AG09309 (cell line): ENCODE results near the gene OGFOD3.

Source experiments
- DNase-seq: peaks from one replicate; pipeline ENCODE4 v3.0.0-alpha.2; 2010; ENCODE audit warnings: low read depth
- H3K4me3 ChIP-seq: 2 replicates; pipeline ENCODE4 v1.5.1; 2011; ENCODE audit warnings: mild to moderate bottlenecking, low read depth, low read length, moderate library complexity; ENCODE audit not compliant: control insufficient read depth
- CTCF ChIP-seq: IDR thresholded peaks from 2 replicates; pipeline ENCODE4 v1.5.1; 2011; ENCODE audit warnings: mild to moderate bottlenecking, low read depth, low read length, inconsistent platforms; ENCODE audit not compliant: insufficient read depth, control insufficient read depth; ENCODE audit errors: missing control alignments

Gene OGFOD3

GRCh38 chr17:82407255-82407654, 11.1 kb downstream of the OGFOD3 start:
- DNase-seq = no peak
- TF ChIP-seq CTCF = no peak
- no peak overlapping the region for H3K4me3 ChIP-seq

GRCh38 chr17:82406131-82406671, 12.2 kb downstream of the OGFOD3 start:
- no peak overlapping the region for H3K4me3 ChIP-seq
- TF ChIP-seq CTCF = no peak
- no peak for DNase-seq

DNA sequence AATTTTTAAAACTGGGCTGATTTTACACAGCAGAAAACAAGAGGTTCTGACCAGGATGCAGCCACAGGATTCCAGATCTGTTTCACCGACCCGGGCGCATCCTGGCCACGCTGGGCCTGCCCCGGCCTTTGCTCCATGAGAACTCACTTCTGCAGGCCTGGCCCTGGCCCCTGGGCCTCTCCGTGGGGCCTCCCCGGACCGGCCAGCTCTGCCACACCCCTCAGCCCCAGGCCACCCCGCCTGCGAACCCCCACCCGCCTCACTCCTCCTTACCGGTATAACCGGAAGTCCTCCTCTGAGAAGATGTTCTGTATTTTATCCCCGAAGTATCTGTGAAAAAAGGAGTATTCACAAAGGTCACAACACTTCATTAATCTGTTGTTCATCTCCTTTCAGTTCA, 13.3 kb downstream of the OGFOD3 start:
- no peak for TF ChIP-seq CTCF
- DNase-seq = no peak
- no peak overlapping the region for H3K4me3 ChIP-seq

DNA sequence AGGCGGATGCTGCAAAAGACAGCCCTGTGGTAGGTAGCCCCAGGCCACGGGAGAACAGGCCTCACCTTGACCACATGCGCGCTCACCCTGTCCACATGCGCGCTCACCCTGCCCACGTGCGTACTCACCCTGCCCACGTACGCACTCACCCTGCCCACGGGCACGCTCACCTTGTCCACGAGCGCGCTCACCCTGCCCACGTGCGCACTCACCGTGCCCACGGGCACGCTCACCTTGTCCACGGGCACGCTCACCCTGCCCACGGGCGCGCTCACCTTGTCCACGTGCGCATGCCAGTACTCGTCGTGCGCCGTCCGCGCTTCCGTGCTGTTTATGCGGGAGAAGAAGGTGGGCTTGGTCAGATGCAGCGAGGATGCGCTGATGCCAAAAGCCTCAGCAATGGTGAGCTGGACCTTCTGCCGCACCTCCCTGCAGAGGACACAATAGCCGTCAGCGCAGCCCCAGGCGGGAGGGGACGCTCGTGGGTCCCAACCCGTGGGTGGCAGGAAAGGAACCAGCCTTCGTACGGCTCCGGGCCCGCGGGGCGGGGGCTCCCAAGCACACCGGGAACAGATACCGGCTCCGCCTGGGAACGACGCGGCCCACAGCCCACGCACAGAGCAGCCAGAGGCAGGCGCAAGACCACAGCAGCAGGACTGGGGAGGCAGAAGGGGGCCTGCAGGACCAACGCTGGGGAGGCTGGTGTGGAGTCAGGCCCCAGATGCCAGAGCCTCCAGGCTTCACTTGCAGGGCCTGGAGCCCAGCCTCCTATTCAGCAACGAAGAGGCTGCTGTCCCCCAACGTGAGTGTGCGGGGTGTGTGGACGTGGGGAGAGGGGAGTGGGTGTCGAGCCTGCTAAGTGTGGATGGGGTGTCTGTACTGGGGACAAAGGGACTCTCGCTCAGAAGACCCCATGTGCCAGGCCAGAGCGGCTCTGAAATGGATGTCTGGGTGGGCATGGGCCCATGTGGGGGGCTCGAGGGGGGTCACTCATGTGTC, 14.4 kb downstream of the OGFOD3 start:
- no peak overlapping the region for H3K4me3 ChIP-seq
- DNase-seq = no peak
- TF ChIP-seq CTCF = no peak

DNA sequence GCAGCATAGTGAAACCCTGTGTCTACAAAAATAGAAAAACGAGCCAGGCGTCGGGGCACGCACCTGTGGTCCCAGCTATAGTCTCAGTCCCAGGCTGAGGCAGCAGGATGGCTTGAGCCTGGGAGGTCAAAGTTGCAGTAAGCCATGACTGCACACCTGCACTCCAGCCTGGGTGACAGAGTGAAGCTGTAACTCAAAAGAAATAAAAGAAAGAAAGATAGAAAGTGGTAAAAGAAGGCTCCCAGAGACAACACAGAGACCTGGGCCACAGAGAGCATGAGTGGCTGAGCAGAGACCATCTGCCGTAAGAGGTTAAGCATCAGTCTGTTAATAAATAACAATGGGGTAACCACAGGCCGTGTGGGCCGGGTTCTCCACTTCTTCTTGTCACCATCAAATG, 15.5 kb downstream of the OGFOD3 start:
- DNase-seq = no peak
- TF ChIP-seq CTCF = no peak
- no peak overlapping the region for H3K4me3 ChIP-seq

- no peak for TF ChIP-seq CTCF
- DNase-seq = no peak
- no peak overlapping the region for H3K4me3 ChIP-seq
Observed at GRCh38 chr17:82400830-82401229, 17.6 kb downstream of the OGFOD3 start.

GRCh38 chr17:82400206-82400605, 18.2 kb downstream of the OGFOD3 start:
- no peak overlapping the region for H3K4me3 ChIP-seq
- no peak for TF ChIP-seq CTCF
- no peak for DNase-seq
